Stimulated activated CD4-positive, alpha-beta T cell treated with anti-CD3 and anti-CD28 coated beads, Interleukin-12 subunit alpha, Interleukin-12 subunit beta, amount 100 ng/mL, for 4 hours (primary cell): ENCODE data around the gene FGF18.

ENCODE experiments used
- DNase-seq: peaks from one replicate; pipeline ENCODE4 v3.0.0-alpha.2; 2020

FGF18 gene

DNA sequence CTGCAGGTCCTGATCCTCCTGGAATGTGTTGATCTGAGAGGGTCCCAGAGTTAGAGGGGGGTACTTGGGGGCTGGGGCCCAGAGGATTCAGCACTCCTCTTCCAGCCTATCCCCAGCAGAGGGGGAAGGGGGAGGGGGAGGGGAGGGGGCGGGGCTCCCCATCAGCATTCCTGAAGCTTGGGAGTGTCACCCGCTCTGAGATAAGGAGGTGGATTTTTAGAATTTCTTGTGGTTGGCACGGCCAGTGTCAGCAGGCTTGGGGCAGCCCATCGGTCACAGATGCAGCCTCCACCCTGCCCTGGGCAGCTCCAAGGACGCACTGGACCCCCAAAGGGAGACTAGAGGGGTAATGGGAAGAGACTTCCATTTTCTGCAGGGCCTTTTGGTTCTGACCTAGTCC lies 5.3 kb downstream of the FGF18 start:
- DNase-seq: no peak

DNA sequence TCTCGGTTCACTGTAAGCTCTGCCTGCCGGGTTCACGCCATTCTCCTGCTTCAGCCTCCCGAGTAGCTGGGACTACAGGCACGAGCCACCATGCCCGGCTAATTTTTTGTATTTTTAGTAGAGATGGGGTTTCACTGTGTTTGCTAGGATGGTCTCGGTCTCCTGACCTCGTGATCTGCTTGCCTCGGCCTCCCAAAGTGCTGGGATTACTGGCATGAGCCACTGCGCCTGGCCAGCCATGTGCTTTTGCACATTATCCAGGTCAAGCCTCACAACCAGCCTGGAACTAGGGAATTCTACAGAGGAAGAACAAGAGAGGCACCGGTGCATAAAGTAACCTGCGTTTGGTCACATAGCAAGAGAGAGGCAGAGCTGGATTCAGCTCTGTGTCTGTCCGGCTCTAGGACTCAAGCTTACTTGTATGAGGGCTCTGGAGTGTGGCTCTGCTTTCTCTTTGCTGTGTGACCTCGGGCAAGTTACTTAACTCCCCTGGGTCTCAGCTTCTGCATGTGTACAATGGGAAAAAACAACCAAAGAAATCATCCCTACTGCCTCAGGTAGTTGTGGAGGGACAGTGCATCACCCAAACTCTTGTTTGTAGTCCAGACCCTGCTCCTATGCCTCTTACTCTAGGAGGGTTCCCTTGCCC lies 6.3 kb downstream of the FGF18 start:
- DNase-seq: no peak

DNA sequence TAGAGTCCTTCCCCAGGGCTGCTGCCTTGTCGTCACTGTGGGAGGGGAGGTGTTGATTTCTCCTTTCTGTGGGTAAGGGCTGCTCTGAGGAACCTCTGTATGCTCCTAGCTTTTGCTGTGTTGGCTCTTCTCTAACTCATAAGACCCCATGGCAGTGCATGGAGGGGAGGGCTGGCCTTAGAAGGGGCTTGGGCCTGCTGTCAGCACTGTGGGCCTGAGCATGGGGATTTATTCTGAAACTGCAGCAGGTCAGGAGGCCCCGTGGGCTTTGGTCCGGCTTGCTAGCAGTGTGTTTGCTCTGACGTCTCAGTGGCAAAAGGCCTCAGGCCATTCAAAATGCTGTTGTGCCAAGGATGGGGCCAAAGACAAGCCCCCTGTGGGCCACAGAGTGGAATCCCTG lies 6.8 kb downstream of the FGF18 start:
- no peak for DNase-seq

GRCh38 chr5:171426680-171427079 lies 7.2 kb downstream of the FGF18 start:
- DNase-seq: no peak

- no peak for DNase-seq
Observed at GRCh38 chr5:171427318-171428167, 8.1 kb downstream of the FGF18 start.

GRCh38 chr5:171428168-171428696 lies 8.8 kb downstream of the FGF18 start:
- no peak for DNase-seq

GRCh38 chr5:171428809-171429542 lies 9.5 kb downstream of the FGF18 start:
- DNase-seq: no peak

DNA sequence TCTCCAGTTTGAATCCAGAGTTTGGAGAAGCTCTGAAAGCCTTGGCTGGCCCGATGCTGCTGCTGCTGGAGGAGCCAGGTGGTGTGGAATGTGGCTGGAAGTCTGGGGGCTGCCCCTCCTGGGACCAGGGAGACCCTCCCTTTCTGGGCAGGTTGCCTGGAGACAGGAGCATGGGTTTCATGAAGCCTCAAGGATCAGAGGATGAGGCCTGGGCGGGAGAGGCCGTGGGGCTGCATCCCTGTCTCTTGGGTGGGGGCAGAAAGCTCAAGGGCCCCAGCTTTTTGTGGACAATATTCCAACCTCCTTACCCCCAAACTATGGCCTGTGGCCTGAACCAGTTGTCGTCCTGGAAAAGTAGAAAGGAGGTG lies 10.1 kb downstream of the FGF18 start:
- no peak for DNase-seq

DNA sequence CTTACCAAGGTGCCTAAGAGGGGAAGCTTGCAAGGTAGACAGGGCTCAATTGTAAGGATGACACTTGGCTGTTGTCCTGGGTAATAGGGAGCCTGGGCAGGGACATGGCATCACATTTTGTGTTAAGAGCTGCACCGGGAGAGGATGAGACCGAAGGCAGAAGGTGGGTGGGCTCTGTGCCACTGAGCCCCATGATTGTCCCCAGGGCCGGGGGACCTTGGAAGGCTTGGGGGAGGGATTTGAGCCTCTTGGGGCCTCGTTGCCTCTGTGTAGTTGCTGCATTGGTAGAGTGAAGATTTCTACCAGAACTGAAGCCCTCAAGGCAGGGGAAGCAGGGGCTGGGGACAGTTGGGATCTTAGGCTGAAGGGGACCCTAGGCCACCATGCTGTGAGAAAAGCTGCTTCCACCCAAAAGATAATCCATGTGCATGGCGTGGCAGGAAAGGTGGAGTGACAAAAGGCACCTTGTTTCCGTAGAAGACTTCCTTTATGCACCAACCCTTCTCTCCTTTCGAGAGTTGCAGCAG lies 11.9 kb downstream of the FGF18 start:
- DNase-seq: no peak

DNA sequence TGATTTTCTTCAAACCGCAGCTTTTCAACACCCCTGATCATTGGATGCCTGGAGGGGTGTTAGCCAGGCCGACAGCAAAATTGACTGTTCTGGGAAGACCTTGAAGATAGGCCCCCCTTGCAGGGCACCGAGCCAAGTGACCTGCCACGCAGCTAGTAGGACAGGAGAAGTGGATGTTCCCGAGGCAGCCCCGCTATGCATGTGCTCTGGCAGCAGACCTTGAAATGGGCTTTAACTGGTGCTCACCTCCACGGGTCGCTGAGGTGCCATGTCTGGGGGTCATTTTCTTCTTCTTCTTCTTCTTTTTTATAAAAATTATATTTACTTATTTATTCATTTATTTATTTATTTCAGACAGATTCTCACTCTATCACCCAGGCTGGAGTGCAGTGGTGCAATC lies 12.6 kb downstream of the FGF18 start:
- DNase-seq: no peak

GRCh38 chr5:171432583-171433351 lies 13.3 kb downstream of the FGF18 start:
- no peak for DNase-seq

- no peak for DNase-seq
Observed at GRCh38 chr5:171433352-171433698, 13.9 kb downstream of the FGF18 start.

DNA sequence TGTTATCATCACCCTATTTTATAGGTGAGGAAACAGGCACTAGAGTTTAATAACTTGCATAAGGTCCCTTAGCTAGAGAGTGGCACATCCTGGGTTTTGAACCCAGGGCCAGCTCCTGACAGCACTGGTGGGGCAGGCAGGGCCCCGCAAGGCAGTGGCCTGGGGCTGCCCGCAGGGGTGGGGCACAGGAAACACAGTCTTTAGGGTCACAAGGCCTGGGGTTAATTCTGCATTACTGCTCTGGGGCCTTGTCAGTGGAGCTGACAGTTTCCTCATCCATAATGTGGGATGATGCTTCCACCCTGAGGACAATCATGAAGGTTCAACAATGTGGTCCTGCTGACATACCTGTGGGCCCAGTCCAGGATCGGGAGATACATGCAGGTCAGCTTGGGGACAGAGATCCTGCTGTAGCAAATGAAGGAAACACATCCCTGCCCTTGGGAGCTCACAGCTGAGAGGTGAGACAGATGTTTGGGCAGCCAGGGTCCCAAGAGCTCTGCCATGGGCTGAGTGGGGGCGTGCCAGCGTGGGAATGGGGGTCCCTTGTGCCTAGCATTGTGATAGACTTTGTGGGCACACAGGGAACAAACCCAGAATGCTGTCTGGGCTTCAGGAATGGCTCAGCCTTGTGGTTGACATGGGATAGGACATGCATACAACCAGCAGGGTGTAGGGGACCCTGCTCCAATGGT lies 14.7 kb downstream of the FGF18 start:
- DNase-seq: no peak

GRCh38 chr5:171434874-171435273 lies 15.4 kb downstream of the FGF18 start:
- no peak for DNase-seq

DNA sequence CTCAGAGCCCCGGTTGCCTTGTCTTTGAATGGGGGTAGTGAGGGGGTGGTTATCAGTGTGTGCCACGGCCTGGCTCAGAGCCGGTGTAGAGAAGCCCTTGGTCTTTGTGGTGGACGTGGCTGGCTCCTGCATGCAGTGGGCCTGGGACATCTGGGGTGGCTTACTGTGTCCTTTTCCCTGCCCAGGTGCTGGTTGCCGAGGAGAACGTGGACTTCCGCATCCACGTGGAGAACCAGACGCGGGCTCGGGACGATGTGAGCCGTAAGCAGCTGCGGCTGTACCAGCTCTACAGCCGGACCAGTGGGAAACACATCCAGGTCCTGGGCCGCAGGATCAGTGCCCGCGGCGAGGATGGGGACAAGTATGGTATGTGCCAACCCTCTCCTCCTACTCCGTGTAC lies 16.5 kb downstream of the FGF18 start:
- DNase-seq: no peak

- no peak for DNase-seq
Observed at GRCh38 chr5:171436804-171437285, 17.4 kb downstream of the FGF18 start.

GRCh38 chr5:171437286-171437821 lies 17.9 kb downstream of the FGF18 start:
- DNase-seq: no peak

DNA sequence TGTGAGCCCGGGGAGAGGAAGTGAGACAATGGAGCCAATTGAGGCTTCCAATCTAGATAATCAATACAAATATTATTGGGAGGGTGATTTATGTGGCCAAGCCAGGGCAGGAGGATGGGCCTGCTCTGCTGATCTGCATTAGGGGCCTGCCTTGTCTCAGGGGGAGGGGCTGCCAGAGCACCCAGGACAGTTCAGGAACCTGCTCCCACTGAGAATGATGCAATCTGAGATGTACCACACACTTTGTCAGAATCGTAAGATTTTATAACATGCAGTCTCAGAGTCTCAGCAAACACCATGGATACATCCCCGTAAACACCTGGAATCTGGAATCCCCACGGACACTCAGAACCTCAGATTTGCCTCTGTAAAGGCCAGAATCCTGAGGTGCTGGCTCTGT lies 19.3 kb downstream of the FGF18 start:
- DNase-seq: no peak

GRCh38 chr5:171441246-171441791 lies 21.9 kb downstream of the FGF18 start:
- DNase-seq: no peak

DNA sequence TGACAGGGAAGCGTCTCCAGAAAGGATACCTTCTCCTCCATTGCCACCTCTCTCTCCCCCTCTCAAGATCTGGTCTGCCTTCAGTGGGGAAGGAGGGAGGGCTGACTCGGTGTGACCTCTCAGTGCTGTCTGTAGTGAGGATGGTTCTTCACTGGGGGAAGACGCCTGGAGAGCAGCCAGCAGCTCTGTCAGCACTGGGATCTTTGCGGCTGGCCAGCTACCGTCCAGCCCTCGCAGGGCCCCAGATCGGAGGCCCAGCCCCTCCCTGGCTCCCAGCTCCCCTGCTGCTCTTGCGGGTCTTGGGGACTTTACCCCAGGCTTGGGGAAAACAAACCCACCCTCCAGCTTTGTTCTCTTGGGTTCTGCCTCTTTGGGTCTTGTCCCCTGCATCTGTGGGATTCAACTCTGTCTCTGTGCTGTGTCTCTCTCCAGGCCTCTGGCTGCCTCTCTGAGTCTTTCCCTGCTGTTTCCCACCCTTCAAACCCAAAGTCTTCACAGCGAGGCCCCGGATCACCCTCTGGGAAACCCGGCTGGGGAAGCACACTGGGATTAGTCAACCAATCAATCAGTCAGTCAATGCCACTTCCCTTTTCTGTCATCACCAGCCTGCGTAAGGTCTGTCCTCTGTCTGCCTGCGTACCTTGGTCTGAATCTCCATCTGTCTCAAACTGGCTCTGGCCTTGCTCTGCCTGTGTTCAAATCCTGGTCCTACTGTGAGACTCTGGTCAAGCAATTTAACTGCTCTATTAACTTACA lies 23.0 kb downstream of the FGF18 start:
- no peak for DNase-seq

DNA sequence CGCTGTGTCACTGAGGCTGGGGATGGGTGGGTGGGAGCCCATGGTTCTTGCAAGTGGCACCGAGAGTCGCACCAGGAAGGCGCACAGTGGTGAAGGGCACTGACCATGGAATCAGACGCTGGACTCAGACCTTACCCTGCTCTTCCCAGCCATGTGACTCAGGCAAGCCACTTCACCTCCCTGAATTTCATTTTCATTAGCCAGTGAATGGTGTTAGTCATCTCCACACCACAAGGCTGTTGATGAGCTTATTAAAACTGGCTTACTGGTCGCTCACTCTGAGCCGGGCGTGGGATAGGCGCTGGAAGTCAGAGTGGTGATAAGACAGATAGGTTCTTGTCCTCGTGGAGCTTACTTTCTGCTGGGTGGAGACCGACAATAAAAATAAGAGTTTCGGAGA lies 25.1 kb downstream of the FGF18 start:
- no peak for DNase-seq
